Measurements from ENCODE around the gene SLC44A2. TPM values are rescaled to one million over a fixed set of nuclear protein-coding genes. Genes with fewer than 3 reads are reported as not detected.
A peak's percentile ranks its signal among the peaks of the same experiment; 100 is the strongest.

Gene SLC44A2
- total RNA-seq, 1 donor from 2014 or later: 129 TPM

DNA sequence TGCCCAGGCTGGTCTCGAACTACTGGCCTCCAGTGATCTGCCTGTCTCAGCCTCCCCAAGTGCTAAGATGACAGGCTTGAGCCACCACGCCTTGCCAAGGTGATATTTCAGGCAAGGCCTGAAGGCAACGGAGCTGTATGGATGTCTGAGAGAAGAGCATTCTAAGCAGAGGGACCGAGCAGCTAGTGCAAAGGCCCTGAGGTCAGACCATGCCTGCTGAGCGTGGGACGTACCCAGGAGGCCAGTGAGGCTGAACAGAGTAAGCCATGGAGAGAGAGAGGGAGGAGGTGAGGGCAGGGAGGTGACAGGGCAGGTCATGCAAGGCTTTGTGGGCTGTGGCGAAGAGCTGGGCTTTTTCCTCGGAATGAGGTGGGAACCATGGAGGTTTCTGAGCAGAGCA is 3.4 kb upstream of the SLC44A2 start:
- H3K36me3 Mint-ChIP-seq (ENCODE audit: unreplicated experiment): no peaks in the 10 kb centered on the region
- DNase-seq: no peak
- H3K4me1 Mint-ChIP-seq (ENCODE audit: low read depth, unreplicated experiment): peaks cover 1% of the 10 kb centered on the region
- H3K4me3 Mint-ChIP-seq (ENCODE audit: unreplicated experiment): peak overlapping the region; percentile 55
- peaks cover 4% of the 10 kb centered on the region for H3K9me3 Mint-ChIP-seq (ENCODE audit: unreplicated experiment)
- H3K27me3 Mint-ChIP-seq (ENCODE audit: unreplicated experiment): no peaks in the 10 kb centered on the region
- no peak for TF ChIP-seq CTCF (IDR thresholded peaks at IDR 0.05; ENCODE audit: partially characterized antibody, unreplicated experiment)
- no peak overlapping the region for H3K27ac Mint-ChIP-seq (ENCODE audit: unreplicated experiment)

DNA sequence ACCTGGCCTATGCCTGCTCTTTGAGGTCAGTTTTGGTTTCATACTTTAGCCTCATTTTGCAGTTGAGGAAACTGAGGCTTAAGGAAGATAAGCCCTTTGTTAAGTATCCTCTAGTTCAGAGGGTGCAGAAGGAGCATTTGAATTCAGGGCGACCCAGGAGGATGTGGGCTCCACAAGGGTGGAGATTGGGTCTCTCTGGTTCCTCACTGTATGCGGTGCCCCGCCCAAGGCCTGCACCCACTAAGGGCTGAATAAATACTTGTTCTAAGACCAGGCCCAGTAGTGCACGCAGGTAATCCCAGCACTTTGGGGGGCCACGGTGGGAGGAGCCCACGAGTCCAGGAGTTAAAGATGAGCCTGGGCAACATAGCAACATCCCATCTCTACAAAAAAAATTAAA is 768 bp upstream of the SLC44A2 start:
- Mint-ChIP-seq H3K27ac (ENCODE audit: unreplicated experiment) (no peak overlapping the region), H3K4me3 (ENCODE audit: unreplicated experiment) (peak overlapping the region; percentile 77)
- DNase-seq: no peak

DNA sequence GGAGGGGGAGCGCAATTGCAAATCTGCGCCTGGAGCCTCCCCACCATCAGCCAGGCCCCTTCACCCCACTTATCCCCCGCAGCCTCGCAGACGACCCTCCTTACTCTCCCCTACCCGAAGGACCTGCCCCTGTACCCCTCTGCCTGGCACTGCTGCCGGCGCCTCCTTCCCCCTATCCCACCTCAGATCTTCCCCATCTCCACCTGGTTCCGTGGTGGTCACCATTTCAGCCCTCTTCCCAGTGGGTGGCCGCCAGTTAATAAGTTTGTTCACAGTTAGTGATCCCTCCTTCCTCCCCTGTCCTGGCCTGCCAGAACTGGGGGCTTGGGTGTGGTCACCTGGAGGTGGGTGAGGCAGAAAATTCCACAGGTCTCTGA is 397 bp downstream of the SLC44A2 start:
- Mint-ChIP-seq H3K27ac (ENCODE audit: unreplicated experiment) (no peak overlapping the region), H3K36me3 (ENCODE audit: unreplicated experiment) (peaks cover 4% of the 10 kb centered on the region), H3K4me3 (ENCODE audit: unreplicated experiment) (peak overlapping the region; percentile 74), H3K9me3 (ENCODE audit: unreplicated experiment) (peaks cover 4% of the 10 kb centered on the region), H3K27me3 (ENCODE audit: unreplicated experiment) (no peaks in the 10 kb centered on the region), H3K4me1 (ENCODE audit: low read depth, unreplicated experiment) (peaks cover 6% of the 10 kb centered on the region)
- no peak for DNase-seq
- no peak for TF ChIP-seq CTCF (IDR thresholded peaks at IDR 0.05; ENCODE audit: partially characterized antibody, unreplicated experiment)

More for the DNA sequence above, 768 bp upstream of the SLC44A2 start:
- H3K4me1 Mint-ChIP-seq (ENCODE audit: low read depth, unreplicated experiment): peaks cover 6% of the 10 kb centered on the region
- no peaks in the 10 kb centered on the region for H3K27me3 Mint-ChIP-seq (ENCODE audit: unreplicated experiment)
- H3K36me3 Mint-ChIP-seq (ENCODE audit: unreplicated experiment): peaks cover 4% of the 10 kb centered on the region
- no peak for TF ChIP-seq CTCF (IDR thresholded peaks at IDR 0.05; ENCODE audit: partially characterized antibody, unreplicated experiment)
- peaks cover 4% of the 10 kb centered on the region for H3K9me3 Mint-ChIP-seq (ENCODE audit: unreplicated experiment)

GRCh38 chr19:10631874-10632273 is 6.5 kb downstream of the SLC44A2 start:
- H3K36me3 Mint-ChIP-seq (ENCODE audit: unreplicated experiment): peaks cover 16% of the 10 kb centered on the region

DNA sequence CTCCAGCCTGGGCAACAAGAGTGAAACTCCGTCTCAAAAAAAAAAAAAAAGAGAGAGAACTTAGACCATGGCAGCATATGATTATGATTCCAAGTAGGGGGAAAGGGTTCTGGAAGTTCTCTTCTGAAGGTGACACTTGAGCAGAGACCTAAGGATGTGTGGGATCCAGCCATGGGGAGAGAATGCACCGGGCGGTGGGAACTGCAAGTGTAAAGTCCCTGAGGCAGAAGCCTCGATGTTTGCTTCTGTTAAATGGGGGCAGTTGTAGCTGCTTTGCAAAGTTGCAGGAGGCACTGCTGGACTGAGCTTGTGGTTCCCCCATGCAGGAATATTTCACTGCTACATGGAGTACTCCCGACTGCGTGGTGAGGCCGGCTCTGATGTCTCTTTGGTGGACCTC is 9.1 kb downstream of the SLC44A2 start:
- Mint-ChIP-seq H3K27me3 (ENCODE audit: unreplicated experiment) (no peaks in the 10 kb centered on the region), H3K36me3 (ENCODE audit: unreplicated experiment) (peaks cover 12% of the 10 kb centered on the region), H3K9me3 (ENCODE audit: unreplicated experiment) (peaks cover 4% of the 10 kb centered on the region), H3K27ac (ENCODE audit: unreplicated experiment) (no peak overlapping the region), H3K4me1 (ENCODE audit: low read depth, unreplicated experiment) (peaks cover 2% of the 10 kb centered on the region), H3K4me3 (ENCODE audit: unreplicated experiment) (no peak overlapping the region)
- DNase-seq: no peak
- TF ChIP-seq CTCF (IDR thresholded peaks at IDR 0.05; ENCODE audit: partially characterized antibody, unreplicated experiment): no peak

More at GRCh38 chr19:10631874-10632273, 6.5 kb downstream of the SLC44A2 start:
- no peak for TF ChIP-seq CTCF (IDR thresholded peaks at IDR 0.05; ENCODE audit: partially characterized antibody, unreplicated experiment)
- H3K27me3 Mint-ChIP-seq (ENCODE audit: unreplicated experiment): no peaks in the 10 kb centered on the region
- no peak overlapping the region for H3K27ac Mint-ChIP-seq (ENCODE audit: unreplicated experiment)
- DNase-seq: no peak
- H3K9me3 Mint-ChIP-seq (ENCODE audit: unreplicated experiment): peaks cover 4% of the 10 kb centered on the region
- H3K4me3 Mint-ChIP-seq (ENCODE audit: unreplicated experiment): no peak overlapping the region
- peaks cover 6% of the 10 kb centered on the region for H3K4me1 Mint-ChIP-seq (ENCODE audit: low read depth, unreplicated experiment)
